Transverse colon (tissue), 1 donor: ENCODE results near the gene INPPL1.

Experiments
- EP300 ChIP-seq: sonication (generic); formaldehyde crosslinking; IDR thresholded peaks from one replicate; pipeline ENCODE4 v1.6.1; 2017; ENCODE audit warnings: antibody characterized with exemption, low read depth
- POLR2A ChIP-seq: fragments of 450-650 bp; IDR thresholded peaks from one replicate; pipeline ENCODE4 v1.6.1; 2016; ENCODE audit warnings: antibody characterized with exemption, mild to moderate bottlenecking, moderate library complexity

GRCh38 chr11:72232260-72233055 lies 7.9 kb downstream of the INPPL1 start:
- TF ChIP-seq POLR2A (no peak), EP300 (no peak)
